Keratinocyte (primary cell): ENCODE results near the gene DOCK7.

Source experiments
- EZH2 ChIP-seq: IDR thresholded peaks from one replicate; pipeline ENCODE4 v1.6.1; 2012; ENCODE audit warnings: inconsistent platforms, mild to moderate bottlenecking, low read length, moderate library complexity
- TF ChIP-seq, protein P1 (sequence below), 3 experiments: IDR thresholded peaks in 1 of 3; conservative IDR thresholded peaks in 1 of 3; optimal IDR thresholded peaks in 1 of 3; 2 replicates in 2 of 3; 3 replicates in 1 of 3; pipeline versions ENCODE3 to v1.5.1; 2011; ENCODE audit warnings: low read length in 3 of 3, mild to moderate bottlenecking in 3 of 3, moderate library complexity in 2 of 3, control low read depth in 1 of 3, inconsistent platforms in 1 of 3; ENCODE audit not compliant: insufficient read depth in 2 of 3; ENCODE audit errors: extremely low read depth in 1 of 3

DNA sequence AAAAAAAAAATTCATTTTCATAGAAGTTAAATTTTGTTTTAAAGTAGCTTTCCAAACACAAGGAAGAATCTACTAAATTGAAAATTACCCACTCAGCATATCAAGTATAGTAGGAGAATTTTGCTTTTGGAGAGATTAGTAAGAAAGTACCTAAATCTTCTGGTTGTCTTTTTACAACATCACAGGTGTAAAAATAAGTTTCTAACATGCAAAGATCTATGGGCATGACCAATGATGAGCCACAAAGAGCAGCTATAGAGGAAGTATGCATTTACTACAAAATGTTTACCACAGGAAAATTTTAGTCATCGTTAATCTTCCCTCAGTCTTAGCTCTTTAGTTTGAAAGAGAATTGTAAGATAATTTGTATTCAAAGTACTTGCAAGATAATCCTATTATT lies 62.8 kb downstream of the DOCK7 start:
- TF ChIP-seq, protein P1, sequence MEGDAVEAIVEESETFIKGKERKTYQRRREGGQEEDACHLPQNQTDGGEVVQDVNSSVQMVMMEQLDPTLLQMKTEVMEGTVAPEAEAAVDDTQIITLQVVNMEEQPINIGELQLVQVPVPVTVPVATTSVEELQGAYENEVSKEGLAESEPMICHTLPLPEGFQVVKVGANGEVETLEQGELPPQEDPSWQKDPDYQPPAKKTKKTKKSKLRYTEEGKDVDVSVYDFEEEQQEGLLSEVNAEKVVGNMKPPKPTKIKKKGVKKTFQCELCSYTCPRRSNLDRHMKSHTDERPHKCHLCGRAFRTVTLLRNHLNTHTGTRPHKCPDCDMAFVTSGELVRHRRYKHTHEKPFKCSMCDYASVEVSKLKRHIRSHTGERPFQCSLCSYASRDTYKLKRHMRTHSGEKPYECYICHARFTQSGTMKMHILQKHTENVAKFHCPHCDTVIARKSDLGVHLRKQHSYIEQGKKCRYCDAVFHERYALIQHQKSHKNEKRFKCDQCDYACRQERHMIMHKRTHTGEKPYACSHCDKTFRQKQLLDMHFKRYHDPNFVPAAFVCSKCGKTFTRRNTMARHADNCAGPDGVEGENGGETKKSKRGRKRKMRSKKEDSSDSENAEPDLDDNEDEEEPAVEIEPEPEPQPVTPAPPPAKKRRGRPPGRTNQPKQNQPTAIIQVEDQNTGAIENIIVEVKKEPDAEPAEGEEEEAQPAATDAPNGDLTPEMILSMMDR (optimal IDR thresholded peaks at IDR 0.05 in 1 of 3, IDR thresholded peaks at IDR 0.05 in 1 of 3, conservative IDR thresholded peaks at IDR 0.05 in 1 of 3; ENCODE audit: extremely low read depth in 1 of 3, insufficient read depth in 2 of 3, low read length in 3 of 3): no peak
- no peak for TF ChIP-seq EZH2
